Cardiac fibroblast (primary cell): ENCODE data around the gene CYB5B.

Experiments
- DNase-seq, 2 donors: peaks; one replicate each; pipeline versions ENCODE4 v3.0.0 to v3.0.0-alpha.2; 2010; ENCODE audit warnings: low read depth in 2 of 2
- H3K4me3 ChIP-seq, 2 donors: replicated peaks in 1 of 2; 1 replicate in 1 of 2; 2 replicates in 1 of 2; pipeline ENCODE4 v1.5.1; 2011; ENCODE audit warnings: low read depth in 2 of 2, low read length in 2 of 2, mild to moderate bottlenecking in 2 of 2, moderate library complexity in 1 of 2
- TF ChIP-seq, protein P1 (sequence below): IDR thresholded peaks from one replicate; pipeline ENCODE4 v1.5.1; 2011; ENCODE audit warnings: low read depth, mild to moderate bottlenecking, low read length, inconsistent platforms

The CYB5B gene

GRCh38 chr16:69399361-69399760 lies 25.1 kb upstream of the CYB5B start:
- DNase-seq = peak in 1 of 2 donors; percentile 39
- no peak overlapping the region for H3K4me3 ChIP-seq
- TF ChIP-seq, protein P1, sequence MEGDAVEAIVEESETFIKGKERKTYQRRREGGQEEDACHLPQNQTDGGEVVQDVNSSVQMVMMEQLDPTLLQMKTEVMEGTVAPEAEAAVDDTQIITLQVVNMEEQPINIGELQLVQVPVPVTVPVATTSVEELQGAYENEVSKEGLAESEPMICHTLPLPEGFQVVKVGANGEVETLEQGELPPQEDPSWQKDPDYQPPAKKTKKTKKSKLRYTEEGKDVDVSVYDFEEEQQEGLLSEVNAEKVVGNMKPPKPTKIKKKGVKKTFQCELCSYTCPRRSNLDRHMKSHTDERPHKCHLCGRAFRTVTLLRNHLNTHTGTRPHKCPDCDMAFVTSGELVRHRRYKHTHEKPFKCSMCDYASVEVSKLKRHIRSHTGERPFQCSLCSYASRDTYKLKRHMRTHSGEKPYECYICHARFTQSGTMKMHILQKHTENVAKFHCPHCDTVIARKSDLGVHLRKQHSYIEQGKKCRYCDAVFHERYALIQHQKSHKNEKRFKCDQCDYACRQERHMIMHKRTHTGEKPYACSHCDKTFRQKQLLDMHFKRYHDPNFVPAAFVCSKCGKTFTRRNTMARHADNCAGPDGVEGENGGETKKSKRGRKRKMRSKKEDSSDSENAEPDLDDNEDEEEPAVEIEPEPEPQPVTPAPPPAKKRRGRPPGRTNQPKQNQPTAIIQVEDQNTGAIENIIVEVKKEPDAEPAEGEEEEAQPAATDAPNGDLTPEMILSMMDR = no peak

DNA sequence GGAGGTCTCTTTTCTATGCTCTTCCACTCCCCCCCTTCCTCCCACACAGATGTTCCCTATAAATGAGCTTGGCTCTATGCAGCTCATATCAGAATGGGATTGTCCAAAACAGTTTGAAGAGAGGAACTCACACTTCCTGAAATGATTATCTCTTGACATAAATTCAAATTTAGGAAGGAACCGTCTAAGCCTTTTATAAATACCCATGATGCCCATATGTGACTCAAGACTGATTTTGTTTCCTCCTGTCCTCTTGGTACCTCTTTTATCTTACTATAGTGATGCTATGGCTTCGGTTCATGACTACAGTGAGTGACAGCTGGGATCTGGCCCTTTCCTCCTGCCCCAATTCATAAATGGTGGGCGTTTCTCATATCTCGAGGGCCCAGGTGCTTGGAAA lies 22.0 kb upstream of the CYB5B start:
- no peak overlapping the region for H3K4me3 ChIP-seq
- DNase-seq = no peak
- TF ChIP-seq, protein P1 = no peak

- DNase-seq = peak in 1 of 2 donors; percentile 77
- TF ChIP-seq, protein P1 = no peak
- no peak overlapping the region for H3K4me3 ChIP-seq
Measured at GRCh38 chr16:69404275-69404805, 20.1 kb upstream of the CYB5B start.

- DNase-seq = no peak
- TF ChIP-seq, protein P1 = no peak
- H3K4me3 ChIP-seq = no peak overlapping the region
Measured at GRCh38 chr16:69405326-69405725, 19.1 kb upstream of the CYB5B start.

DNA sequence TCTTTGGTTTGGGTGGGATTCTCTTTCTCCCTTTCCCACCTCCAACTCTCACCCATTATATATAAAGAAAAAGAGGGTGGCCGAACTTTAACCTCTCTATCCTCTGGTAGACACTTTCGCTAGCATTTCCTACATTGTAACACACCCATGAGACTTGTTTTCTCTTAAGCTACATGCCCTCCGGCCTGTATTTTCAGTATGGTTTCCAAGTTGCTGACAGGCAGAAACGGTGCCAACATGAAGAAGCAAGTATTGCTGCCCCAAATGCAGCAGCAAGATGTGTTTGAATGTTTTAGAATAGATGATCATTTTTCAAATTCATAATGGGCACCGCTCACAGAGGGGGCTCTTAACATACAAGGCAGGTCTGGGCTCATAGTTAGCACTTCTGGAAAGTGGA lies 18.7 kb upstream of the CYB5B start:
- peak in 1 of 2 donors; percentile 19 for DNase-seq
- no peak overlapping the region for H3K4me3 ChIP-seq
- TF ChIP-seq, protein P1 = no peak

- TF ChIP-seq, protein P1 = no peak
- no peak for DNase-seq
- H3K4me3 ChIP-seq = no peak overlapping the region
Measured at GRCh38 chr16:69406780-69407331, 17.6 kb upstream of the CYB5B start.
